H1 (cell line): ENCODE data around the gene FIGNL2. TPM values are rescaled to one million over a fixed set of nuclear protein-coding genes. Genes with fewer than 3 reads are reported as not detected.

ENCODE experiments used
- CTCF ChIA-PET: fragments of 300-600 bp; sonication (Branson Sonifier 250); formaldehyde crosslinking; loops from one replicate; lab custom pipeline; 2021; ENCODE audit not compliant: partially characterized antibody; lab: Charles Lee
- POLR2A ChIA-PET: fragments of 300-600 bp; sonication (Branson Sonifier 250); formaldehyde crosslinking; loops from one replicate; lab custom pipeline; 2021; ENCODE audit warnings: inconsistent platforms; ENCODE audit not compliant: partially characterized antibody; lab: Charles Lee
- DNase-seq, 2 experiments: peaks; one replicate each; pipeline versions ENCODE4 v3.0.0 to v3.0.0-alpha.2; 2010 to 2022; ENCODE audit warnings: low spot score in 2 of 2, low read depth in 1 of 2, mixed read lengths in 1 of 2
- FAIRE-seq: peaks from 2 replicates; lab custom pipeline; 2011; peaks lifted over from hg19 to GRCh38; lab: Jason Lieb, UNC
- H2AFZ ChIP-seq: 2 replicates; pipeline ENCODE4 v1.8.1; 2012; ENCODE audit warnings: low read length, inconsistent platforms
- H2AK5ac ChIP-seq: 2 replicates; pipeline ENCODE4 v1.6.1; 2013; ENCODE audit warnings: low read depth, low read length
- H2BK120ac ChIP-seq: replicated peaks from 2 replicates; pipeline ENCODE3; 2013; ENCODE audit warnings: low read depth, low read length, inconsistent platforms
- H2BK12ac ChIP-seq: 2 replicates; pipeline ENCODE4 v1.6.1; 2013; ENCODE audit warnings: low read depth, low read length
- H2BK15ac ChIP-seq: 2 replicates; pipeline ENCODE4 v1.6.1; 2013; ENCODE audit warnings: low read length
- H2BK20ac ChIP-seq: 2 replicates; pipeline ENCODE4 v1.6.1; 2013; ENCODE audit warnings: low read length
- H2BK5ac ChIP-seq: 2 replicates; pipeline ENCODE4 v1.6.1; 2013; ENCODE audit warnings: low read depth, low read length
- H3K14ac ChIP-seq: 2 replicates; pipeline ENCODE4 v1.6.1; 2013; ENCODE audit warnings: inconsistent platforms; ENCODE audit not compliant: insufficient read length
- H3K18ac ChIP-seq: 2 replicates; pipeline ENCODE4 v1.6.1; 2013; ENCODE audit warnings: low read length; ENCODE audit errors: extremely low read depth
- H3K23ac ChIP-seq: 2 replicates; pipeline ENCODE4 v1.6.1; 2013; ENCODE audit warnings: inconsistent platforms; ENCODE audit not compliant: insufficient read length
- H3K23me2 ChIP-seq: 2 replicates; pipeline ENCODE4 v1.6.1; 2013; ENCODE audit warnings: low read depth, low read length
- H3K27ac ChIP-seq: 2 replicates; pipeline ENCODE4 v1.6.1; 2011; ENCODE audit warnings: low read depth, low read length, inconsistent platforms
- H3K27me3 ChIP-seq, 4 experiments: replicated peaks in 1 of 4; 1 replicate in 1 of 4; 2 replicates in 3 of 4; pipeline versions ENCODE4 v1.6.1 to v1.8.1; 2011 to 2013; ENCODE audit warnings: low read length in 3 of 4, mild to moderate bottlenecking in 3 of 4, inconsistent platforms in 2 of 4, mixed read lengths in 2 of 4, moderate library complexity in 1 of 4; ENCODE audit not compliant: control insufficient read depth in 3 of 4, insufficient read depth in 3 of 4; ENCODE audit errors: extremely low read depth in 1 of 4
- H3K36me3 ChIP-seq, 4 experiments: 2 replicates each; pipeline versions ENCODE4 v1.6.1 to v1.8.1; 2011 to 2013; ENCODE audit warnings: mild to moderate bottlenecking in 4 of 4, low read length in 3 of 4, moderate library complexity in 2 of 4, control low read depth in 1 of 4, inconsistent platforms in 1 of 4; ENCODE audit not compliant: insufficient read depth in 4 of 4, control insufficient read depth in 2 of 4
- H3K4ac ChIP-seq: replicated peaks from 2 replicates; pipeline ENCODE3; 2013; ENCODE audit warnings: low read length, low read depth, mixed read lengths, inconsistent platforms; ENCODE audit not compliant: insufficient read length
- H3K4me1 ChIP-seq, 4 experiments: replicated peaks in 1 of 4; 1 replicate in 1 of 4; 2 replicates in 3 of 4; pipeline versions ENCODE4 v1.6.1 to v1.8.1; 2011 to 2013; ENCODE audit warnings: low read length in 3 of 4, inconsistent platforms in 2 of 4, mixed read lengths in 1 of 4; ENCODE audit not compliant: insufficient read depth in 4 of 4, control insufficient read depth in 3 of 4
- H3K4me2 ChIP-seq, 2 experiments: 2 replicates each; pipeline versions ENCODE4 v1.6.1 to v1.8.1; 2011 to 2013; ENCODE audit warnings: low read depth in 2 of 2, low read length in 2 of 2, control low read depth in 1 of 2, inconsistent platforms in 1 of 2, mild to moderate bottlenecking in 1 of 2; ENCODE audit not compliant: insufficient read depth in 1 of 2
- H3K4me3 ChIP-seq, 4 experiments: fragments of 200-600, 300-600 bp in 1 of 4; sonication (generic), shearing (Covaris generic), sonication (Bioruptor Twin) in 1 of 4; 2 replicates each; pipeline versions ENCODE4 v1.5.1 to v1.8.1; 2011 to 2016; ENCODE audit warnings: low read length in 4 of 4, low read depth in 3 of 4, control low read depth in 2 of 4, inconsistent platforms in 2 of 4, mild to moderate bottlenecking in 2 of 4, mixed read lengths in 1 of 4, moderate library complexity in 1 of 4; ENCODE audit not compliant: insufficient read depth in 2 of 4; ENCODE audit errors: extremely low read depth in 1 of 4
- H3K56ac ChIP-seq: replicated peaks from 2 replicates; pipeline ENCODE3; 2013; ENCODE audit warnings: low read depth, mild to moderate bottlenecking, mixed read lengths, low read length, inconsistent platforms; ENCODE audit not compliant: insufficient read length
- H3K79me1 ChIP-seq: 2 replicates; pipeline ENCODE4 v1.6.1; 2013; ENCODE audit warnings: low read depth, low read length, control low read depth
- H3K79me2 ChIP-seq, 2 experiments: 2 replicates each; pipeline versions ENCODE4 v1.6.1 to v1.8.1; 2012 to 2013; ENCODE audit warnings: low read length in 2 of 2, mild to moderate bottlenecking in 2 of 2, inconsistent platforms in 1 of 2; ENCODE audit not compliant: insufficient read depth in 2 of 2, control insufficient read depth in 1 of 2
- H3K9ac ChIP-seq, 4 experiments: replicated peaks in 1 of 4; 1 replicate in 1 of 4; 2 replicates in 3 of 4; pipeline versions ENCODE4 v1.6.1 to v1.8.1; 2011 to 2013; ENCODE audit warnings: low read depth in 3 of 4, low read length in 3 of 4, control low read depth in 2 of 4, mild to moderate bottlenecking in 2 of 4, moderate library complexity in 2 of 4, inconsistent platforms in 1 of 4; ENCODE audit errors: extremely low read depth in 1 of 4
- H3K9me3 ChIP-seq, 2 experiments: 2 replicates each; pipeline versions ENCODE4 v1.6.1 to v1.8.1; 2012 to 2013; ENCODE audit warnings: mild to moderate bottlenecking in 2 of 2, moderate library complexity in 2 of 2, control low read depth in 1 of 2, inconsistent platforms in 1 of 2, low read depth in 1 of 2, low read length in 1 of 2, mixed read lengths in 1 of 2; ENCODE audit not compliant: insufficient read depth in 2 of 2
- H4K20me1 ChIP-seq, 2 experiments: replicated peaks in 1 of 2; 2 replicates each; pipeline versions ENCODE3 to v1.8.1; 2011 to 2013; ENCODE audit warnings: inconsistent platforms in 2 of 2, low read length in 2 of 2, mild to moderate bottlenecking in 1 of 2; ENCODE audit not compliant: insufficient read depth in 2 of 2, control insufficient read depth in 1 of 2
- H4K5ac ChIP-seq: 2 replicates; pipeline ENCODE4 v1.6.1; 2013; ENCODE audit warnings: low read length, low read depth, mixed read lengths, inconsistent platforms; ENCODE audit not compliant: insufficient read length
- H4K8ac ChIP-seq: 2 replicates; pipeline ENCODE4 v1.8.0; 2013; ENCODE audit warnings: mild to moderate bottlenecking, moderate library complexity, low read length, inconsistent platforms; ENCODE audit not compliant: insufficient read depth; ENCODE audit errors: extremely low read depth
- H4K91ac ChIP-seq: replicated peaks from 2 replicates; pipeline ENCODE3; 2013; ENCODE audit warnings: low read length, mixed read lengths, inconsistent platforms; ENCODE audit not compliant: insufficient read length
- FOSL1 ChIP-seq: IDR thresholded peaks from 2 replicates; pipeline ENCODE4 v1.6.1; 2011; ENCODE audit warnings: mild to moderate bottlenecking, low read depth, low read length, moderate library complexity; ENCODE audit not compliant: insufficient read depth
- KDM5A ChIP-seq: fragments of 200-600 bp; IDR thresholded peaks from 2 replicates; pipeline ENCODE4 v1.7.1; 2012; ENCODE audit warnings: mild to moderate bottlenecking, low read length, inconsistent platforms, mixed read lengths
- NRF1 ChIP-seq: IDR thresholded peaks from 2 replicates; pipeline ENCODE4 v1.6.1; 2011; ENCODE audit warnings: mild to moderate bottlenecking, low read depth, low read length, improper control_type of control experiment
- SRF ChIP-seq: IDR thresholded peaks from 2 replicates; pipeline ENCODE4 v1.6.1; 2011; ENCODE audit warnings: mild to moderate bottlenecking, low read depth, low read length, moderate library complexity
- TAF1 ChIP-seq: IDR thresholded peaks from 2 replicates; pipeline ENCODE4 v1.6.1; 2011; ENCODE audit warnings: mild to moderate bottlenecking, low read depth, low read length
- TEAD4 ChIP-seq: IDR thresholded peaks from 2 replicates; pipeline ENCODE4 v1.6.1; 2012; ENCODE audit warnings: low read depth, low read length, inconsistent platforms, mixed read lengths
- WGBS, 2 experiments: shearing (Covaris generic) in 1 of 2; methylation state at CpG; one replicate each; pipeline versions ENCODE4 v1.1.6 to v1.1.7; 2013 to 2015; ENCODE audit warnings: low lambda C conversion rate in 2 of 2, mixed read lengths in 2 of 2, inconsistent platforms in 1 of 2, low coverage in 1 of 2, missing lambda C conversion rate in 1 of 2; ENCODE audit not compliant: insufficient replicate concordance in 2 of 2, insufficient coverage in 1 of 2, insufficient read length in 1 of 2; ENCODE audit errors: extremely low coverage in 1 of 2, missing lambda C conversion rate in 1 of 2; 5-methylcytosine and 5-hydroxymethylcytosine counted together
- polyA plus RNA-seq, 7 experiments: library from polyadenylated mRNA; depleted of rRNA in 3 of 7; stranded (reverse) in 5 of 7; unstranded in 2 of 7; fragments of >200 nt in 5 of 7; fragments of 200-250 nt in 2 of 7; gene quantifications; 1 replicate in 5 of 7; 2 replicates in 1 of 7; 4 replicates in 1 of 7; pipeline versions ENCODE4 v1.2.1 to v1.2.3, GENCODE V29; 2011 to 2013; ENCODE audit warnings: missing spikeins in 2 of 7, mixed read lengths in 2 of 7
- total RNA-seq: library from RNA; stranded (reverse); fragmentation: NEBNext Ultra II Directional; extraction: Animal tissue kit (Norgen Biotek cat#: 25700); gene quantifications from 2 replicates; pipeline ENCODE4 v1.2.1, GENCODE V29; 2021

Gene FIGNL2
- total and polyA plus RNA-seq, 2 of the 8 experiments (the other 6 are each of a cell fraction or from before 2014, with no cell fraction given): 6.5 to 7.1 TPM

DNA sequence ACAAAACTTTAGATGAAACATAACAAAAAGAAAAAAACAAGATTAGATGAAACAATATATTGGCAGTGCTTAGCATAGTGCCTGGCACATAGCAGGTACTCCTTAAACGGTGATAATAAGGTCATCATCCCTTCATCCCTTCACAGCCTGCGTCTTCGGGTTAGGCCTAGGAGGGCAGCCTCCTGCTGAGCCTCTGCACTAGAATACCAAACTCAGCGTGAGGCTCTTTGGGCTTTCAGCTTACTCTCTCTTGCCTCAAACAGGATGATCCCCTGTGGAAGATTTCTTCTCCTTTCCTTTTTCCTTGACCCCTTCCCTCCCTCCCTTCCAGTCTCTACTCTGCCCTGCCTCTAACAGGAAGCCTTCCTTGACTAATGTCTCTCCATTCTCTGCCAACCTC lies 14.4 kb upstream of the FIGNL2 start:
- Histone ChIP-seq H2BK15ac (peak overlapping the region; percentile 53; the same call in 1 of the 2 replicates), H4K20me1 (no peaks in the 10 kb centered on the region)
- TF ChIP-seq NRF1 (no peak), SRF (no peak), TAF1 (no peak), TEAD4 (peak; percentile 48; the same call in 1 of the 2 replicates), KDM5A (no peak), FOSL1 (no peak)
- TF ChIP-seq, all 59 proteins: peak for 1
- Histone ChIP-seq H3K4me1 (peaks cover 16 to 30% (median 26%) of the 10 kb centered on the region in 4 experiments), H3K14ac (no peak overlapping the region), H3K27me3 (peaks cover 0 to 11% (median 10%) of the 10 kb centered on the region in 4 experiments; a peak in 4 of 7 replicates), H2AFZ (no peak overlapping the region; the same call in 1 of the 2 replicates), H3K79me1 (no peaks in the 10 kb centered on the region), H2BK20ac (peak overlapping the region; percentile 82), H3K9me3 (no peaks in the 10 kb centered on the region), H3K9ac (peak overlapping the region in 3 of 4 experiments; percentile 24 to 48 (median 31); a peak in 6 of 7 replicates), H2BK5ac (peak overlapping the region; percentile 80; the same call in 1 of the 2 replicates), H4K91ac (peak overlapping the region; percentile 92), H3K23me2 (peaks cover 11% of the 10 kb centered on the region), H3K4ac (peak overlapping the region; percentile 80), H3K4me3 (peak overlapping the region; percentile 38 to 70 (median 52); a peak in 6 of 8 replicates), H2AK5ac (peak overlapping the region; percentile 97), H4K8ac (peak overlapping the region; percentile 37; the same call in 1 of the 2 replicates), H3K27ac (peak overlapping the region; percentile 48; the same call in 1 of the 2 replicates), H3K18ac (peak overlapping the region; percentile 100), H2BK12ac (peak overlapping the region; percentile 93), H3K36me3 (no peaks in the 10 kb centered on the region), H3K56ac (peak overlapping the region; percentile 60), H4K5ac (peak overlapping the region; percentile 87), H2BK120ac (no peak overlapping the region), H3K23ac (no peak overlapping the region), H3K4me2 (peak overlapping the region; percentile 97 to 100), H3K79me2 (no peaks in the 10 kb centered on the region)
- FAIRE-seq: peak; percentile 77
- POLR2A ChIA-PET: interaction anchor here (0.9 to 11.2 kb wide), 12 partner anchors 10 to 467 kb away, joined by 3 to 107 read pairs (median 6); partner anchors contain the start of gene FIGNL2
- no peak for DNase-seq
- 0% methylated on average over 4 of the region's 4 CpGs; no CpG with 5 or more reads in 1 of the 2 experiments for WGBS, 2 experiments
- CTCF ChIA-PET: interaction anchor here (0.7 to 6.8 kb wide), 10 partner anchors 11 to 1022 kb away, joined by 3 to 90 read pairs (median 5); partner anchors contain the start of gene FIGNL2
